K562 (cell line): Measurements from ENCODE around the gene LRFN4. TPM values are rescaled to one million over a fixed set of nuclear protein-coding genes. Genes with fewer than 3 reads are reported as not detected.

Experiments
- ARID1B ChIP-seq: fragments of 450-650 bp; IDR thresholded peaks from 2 replicates; pipeline ENCODE4 v1.6.1; 2016; ENCODE audit warnings: antibody characterized with exemption, mild to moderate bottlenecking, inconsistent platforms
- CREM ChIP-seq: IDR thresholded peaks from 2 replicates; pipeline ENCODE4 v1.6.1; 2014; ENCODE audit warnings: antibody characterized with exemption, low read depth
- HCFC1 ChIP-seq: IDR thresholded peaks from 2 replicates; pipeline ENCODE4 v1.6.1; 2012; ENCODE audit warnings: low read depth, low read length, improper control_type of control experiment
- ILF3 ChIP-seq: fragments of 450-650 bp; IDR thresholded peaks from 2 replicates; pipeline ENCODE4 v1.6.1; 2018; ENCODE audit warnings: antibody characterized with exemption, mild to moderate bottlenecking, moderate library complexity, borderline replicate concordance
- LEF1 ChIP-seq: fragments of 450-650 bp; IDR thresholded peaks from 2 replicates; pipeline ENCODE4 v1.6.1; 2016; ENCODE audit warnings: mild to moderate bottlenecking
- RBM14 ChIP-seq: fragments of 200-400 bp; formaldehyde crosslinking; IDR thresholded peaks from 2 replicates; pipeline ENCODE4 v1.6.1; 2018; ENCODE audit warnings: low read depth, mild to moderate bottlenecking, low read length, moderate library complexity, borderline replicate concordance; ENCODE audit not compliant: insufficient read depth
- SMARCA4 ChIP-seq: fragments of 450-650 bp; IDR thresholded peaks from 2 replicates; pipeline ENCODE4 v1.6.1; 2016
- SNIP1 ChIP-seq: fragments of 450-650 bp; IDR thresholded peaks from 2 replicates; pipeline ENCODE4 v1.7.1; 2017; ENCODE audit warnings: low read depth, mild to moderate bottlenecking
- TOE1 ChIP-seq, 2 experiments: fragments of 450-650 bp in 1 of 2; sonication (generic) in 1 of 2; formaldehyde crosslinking in 1 of 2; IDR thresholded peaks; 2 replicates each; pipeline versions ENCODE4 v1.7.1 to v1.8.0; 2016 to 2022; ENCODE audit warnings: borderline replicate concordance in 2 of 2, mild to moderate bottlenecking in 2 of 2, antibody characterized with exemption in 1 of 2, inconsistent platforms in 1 of 2, low read depth in 1 of 2, missing genetic modification reagents in 1 of 2, moderate library complexity in 1 of 2
- VEZF1 ChIP-seq: fragments of 200-800 bp; sonication (Bioruptor generic); IDR thresholded peaks from 2 replicates; pipeline ENCODE4 v1.6.1; 2017; ENCODE audit warnings: missing genetic modification characterization, missing compliant biosample characterization
- ZBTB7A ChIP-seq: IDR thresholded peaks from 2 replicates; pipeline ENCODE4 v1.6.1; 2011; ENCODE audit warnings: low read depth, mild to moderate bottlenecking, low read length, moderate library complexity, borderline replicate concordance; ENCODE audit not compliant: control insufficient read depth
- ZSCAN32 ChIP-seq: fragments of 450-650 bp; formaldehyde crosslinking; IDR thresholded peaks from 2 replicates; pipeline ENCODE4 v1.4.0; 2020; ENCODE audit warnings: mild to moderate bottlenecking, moderate library complexity
- polyA plus RNA-seq, 8 experiments: library from polyadenylated mRNA; depleted of rRNA in 4 of 8; stranded (reverse) in 5 of 8; unstranded in 3 of 8; fragments of >200 nt; fragmentation: Nextera tagmentation in 2 of 8; fragmentation: Illumina TruSeq in 1 of 8; extraction: Ambion mirVana in 2 of 8; extraction: Trizol in 1 of 8; gene quantifications; 2 replicates each; pipeline versions ENCODE4 v1.2.1 to v1.2.3, GENCODE V29; 2011 to 2014; ENCODE audit warnings: inconsistent platforms in 1 of 8, missing spikeins in 1 of 8
- total RNA-seq, 7 experiments: library from RNA; depleted of rRNA in 6 of 7; stranded (reverse); fragments of >200 nt in 6 of 7; fragmentation: Illumina TruSeq in 2 of 7; extraction: Trizol in 2 of 7; gene quantifications; 2 replicates each; pipeline versions ENCODE4 v1.2.1 to v1.2.3, GENCODE V29; 2011 to 2021; ENCODE audit warnings: low replicate concordance in 1 of 7
- TF ChIP-seq, protein P1 (sequence below), 2 experiments: fragments of 450-650 bp; IDR thresholded peaks; 2 replicates each; pipeline ENCODE4 v1.6.1; 2016
- TF ChIP-seq, protein P2 (sequence below): sonication (generic); formaldehyde crosslinking; IDR thresholded peaks from 2 replicates; pipeline ENCODE4 v1.8.0; 2022; ENCODE audit warnings: missing genetic modification reagents, mild to moderate bottlenecking, moderate library complexity, borderline replicate concordance

LRFN4 gene
- total and polyA plus RNA-seq, 9 of the 15 experiments (the other 6 are each of a cell fraction or from before 2014, with no cell fraction given): 0.10 to 60.1 (median 6.7) TPM

- TF ChIP-seq, protein P1, sequence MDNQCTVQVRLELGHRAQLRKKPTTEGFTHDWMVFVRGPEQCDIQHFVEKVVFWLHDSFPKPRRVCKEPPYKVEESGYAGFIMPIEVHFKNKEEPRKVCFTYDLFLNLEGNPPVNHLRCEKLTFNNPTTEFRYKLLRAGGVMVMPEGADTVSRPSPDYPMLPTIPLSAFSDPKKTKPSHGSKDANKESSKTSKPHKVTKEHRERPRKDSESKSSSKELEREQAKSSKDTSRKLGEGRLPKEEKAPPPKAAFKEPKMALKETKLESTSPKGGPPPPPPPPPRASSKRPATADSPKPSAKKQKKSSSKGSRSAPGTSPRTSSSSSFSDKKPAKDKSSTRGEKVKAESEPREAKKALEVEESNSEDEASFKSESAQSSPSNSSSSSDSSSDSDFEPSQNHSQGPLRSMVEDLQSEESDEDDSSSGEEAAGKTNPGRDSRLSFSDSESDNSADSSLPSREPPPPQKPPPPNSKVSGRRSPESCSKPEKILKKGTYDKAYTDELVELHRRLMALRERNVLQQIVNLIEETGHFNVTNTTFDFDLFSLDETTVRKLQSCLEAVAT (IDR thresholded peaks at IDR 0.05): peak in 1 of 2 experiments; percentile 73; a peak in 1 of 4 replicates
- TF ChIP-seq ARID1B: peak; percentile 62
- TF ChIP-seq ZSCAN32 (CRISPR knock-in tag): no peak
- no peak for TF ChIP-seq ILF3
- TF ChIP-seq LEF1: no peak
- peak; percentile 19; the same call in 1 of the 2 replicates for TF ChIP-seq TOE1 (IDR thresholded peaks at IDR 0.05; ENCODE audit: borderline replicate concordance)
- TF ChIP-seq TOE1 (CRISPR knock-in tag; IDR thresholded peaks at IDR 0.05; ENCODE audit: borderline replicate concordance, low read depth): no peak
- no peak for TF ChIP-seq ZBTB7A
- TF ChIP-seq HCFC1: no peak
- TF ChIP-seq, protein P2, sequence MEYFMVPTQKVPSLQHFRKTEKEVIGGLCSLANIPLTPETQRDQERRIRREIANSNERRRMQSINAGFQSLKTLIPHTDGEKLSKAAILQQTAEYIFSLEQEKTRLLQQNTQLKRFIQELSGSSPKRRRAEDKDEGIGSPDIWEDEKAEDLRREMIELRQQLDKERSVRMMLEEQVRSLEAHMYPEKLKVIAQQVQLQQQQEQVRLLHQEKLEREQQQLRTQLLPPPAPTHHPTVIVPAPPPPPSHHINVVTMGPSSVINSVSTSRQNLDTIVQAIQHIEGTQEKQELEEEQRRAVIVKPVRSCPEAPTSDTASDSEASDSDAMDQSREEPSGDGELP (CRISPR knock-in tag): peak; percentile 87
- peak; percentile 49; the same call in 1 of the 2 replicates for TF ChIP-seq SNIP1
- TF ChIP-seq VEZF1 (CRISPR knock-in tag): peak; percentile 62
- TF ChIP-seq RBM14: no peak
- peak; percentile 18; the same call in 1 of the 2 replicates for TF ChIP-seq SMARCA4
- TF ChIP-seq CREM: no peak
Measured at GRCh38 chr11:66885950-66886440, 29.1 kb downstream of the LRFN4 start (continued).
